Ishikawa (cell line): ENCODE results near the gene RIPOR3.

Source experiments
- CEBPB ChIP-seq: IDR thresholded peaks from 2 replicates; pipeline ENCODE4 v1.6.1; 2012
- CREB1 ChIP-seq: IDR thresholded peaks from 2 replicates; pipeline ENCODE4 v1.6.1; 2012; ENCODE audit warnings: low read depth
- EGR1 ChIP-seq: IDR thresholded peaks from 2 replicates; pipeline ENCODE4 v1.6.1; 2012
- EP300 ChIP-seq: IDR thresholded peaks from 2 replicates; pipeline ENCODE4 v1.6.1; 2012; ENCODE audit warnings: borderline replicate concordance
- FOXM1 ChIP-seq: IDR thresholded peaks from 2 replicates; pipeline ENCODE4 v1.6.1; 2012; ENCODE audit warnings: low read depth, borderline replicate concordance
- NFIC ChIP-seq: IDR thresholded peaks from 2 replicates; pipeline ENCODE4 v1.6.1; 2012
- RAD21 ChIP-seq: IDR thresholded peaks from 2 replicates; pipeline ENCODE4 v1.6.1; 2012; ENCODE audit warnings: low read depth
- TAF1 ChIP-seq: IDR thresholded peaks from 2 replicates; pipeline ENCODE4 v1.6.1; 2012; ENCODE audit warnings: low read depth, mild to moderate bottlenecking
- TCF12 ChIP-seq: IDR thresholded peaks from 2 replicates; pipeline ENCODE4 v1.6.1; 2012; ENCODE audit warnings: low read depth
- TEAD4 ChIP-seq: IDR thresholded peaks from 2 replicates; pipeline ENCODE4 v1.6.1; 2012
- YY1 ChIP-seq: IDR thresholded peaks from 2 replicates; pipeline ENCODE4 v1.6.1; 2012; ENCODE audit warnings: low read depth
- ZBTB7A ChIP-seq: IDR thresholded peaks from 2 replicates; pipeline ENCODE4 v1.6.1; 2012; ENCODE audit warnings: low read depth
- TF ChIP-seq, protein P1 (sequence below): IDR thresholded peaks from 2 replicates; pipeline ENCODE4 v1.6.1; 2012
- TF ChIP-seq, protein P2 (sequence below): IDR thresholded peaks from 2 replicates; pipeline ENCODE4 v1.6.1; 2012
- TF ChIP-seq, protein P3 (sequence below): IDR thresholded peaks from 2 replicates; pipeline ENCODE4 v1.6.1; 2012; ENCODE audit warnings: low read depth, mild to moderate bottlenecking

Gene RIPOR3

DNA sequence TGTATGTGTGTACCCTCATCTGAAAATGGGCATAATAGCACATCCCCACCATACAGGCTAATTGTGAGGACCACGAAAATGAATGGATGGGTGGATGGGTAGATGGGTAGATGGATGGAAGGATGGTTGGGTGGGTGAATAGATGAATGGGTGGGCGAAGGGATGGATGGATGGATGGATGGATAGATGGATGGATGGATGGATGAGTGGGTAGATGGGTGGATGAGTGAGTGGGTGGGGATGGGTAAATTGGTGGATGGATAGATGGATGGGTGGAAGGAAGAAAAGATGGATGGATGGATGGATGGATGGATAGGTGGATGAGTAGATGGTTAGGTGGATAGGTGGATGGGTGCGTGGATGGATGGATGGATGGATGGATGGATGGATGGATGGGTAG is 19.7 kb downstream of the RIPOR3 start:
- TF ChIP-seq RAD21 (no peak), NFIC (no peak), FOXM1 (no peak), ZBTB7A (no peak), TAF1 (no peak)
- TF ChIP-seq, protein P1, sequence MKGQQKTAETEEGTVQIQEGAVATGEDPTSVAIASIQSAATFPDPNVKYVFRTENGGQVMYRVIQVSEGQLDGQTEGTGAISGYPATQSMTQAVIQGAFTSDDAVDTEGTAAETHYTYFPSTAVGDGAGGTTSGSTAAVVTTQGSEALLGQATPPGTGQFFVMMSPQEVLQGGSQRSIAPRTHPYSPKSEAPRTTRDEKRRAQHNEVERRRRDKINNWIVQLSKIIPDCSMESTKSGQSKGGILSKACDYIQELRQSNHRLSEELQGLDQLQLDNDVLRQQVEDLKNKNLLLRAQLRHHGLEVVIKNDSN = no peak

DNA sequence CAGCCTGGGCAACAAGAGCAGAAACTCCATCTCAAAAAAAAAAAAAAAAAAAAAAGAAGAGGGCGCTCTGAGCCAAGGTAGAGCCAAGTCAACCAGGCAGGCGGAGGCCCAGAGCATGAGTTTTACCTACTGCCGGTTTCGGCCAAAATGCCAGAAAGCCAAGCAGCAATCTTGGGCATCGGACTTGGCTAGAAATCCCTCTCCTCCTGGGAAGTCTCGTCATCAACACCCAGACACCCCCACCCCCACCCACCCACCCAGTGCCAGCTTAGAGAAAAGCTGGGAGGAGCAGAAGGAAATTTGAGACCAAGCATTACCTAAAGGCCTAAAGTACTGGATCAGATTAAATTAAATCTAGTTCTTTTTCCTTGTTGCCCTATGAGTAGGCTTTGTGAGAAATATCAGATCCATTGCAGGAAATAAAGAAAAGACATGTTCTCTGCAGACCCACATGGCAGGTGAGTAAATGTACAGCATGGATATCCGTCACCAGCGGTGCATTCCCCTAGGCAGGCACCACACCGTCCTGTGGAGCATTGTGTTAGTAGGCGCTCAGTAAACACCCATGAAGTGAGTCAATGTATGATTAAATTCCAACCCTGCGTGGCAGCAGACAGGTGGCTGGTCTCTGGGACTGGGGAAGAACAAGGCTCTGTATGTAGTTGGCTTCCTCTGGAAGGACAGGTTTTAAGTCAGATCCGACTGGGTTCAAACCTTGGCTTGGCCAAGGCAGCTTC is 21.0 kb downstream of the RIPOR3 start:
- TF ChIP-seq, protein P2, sequence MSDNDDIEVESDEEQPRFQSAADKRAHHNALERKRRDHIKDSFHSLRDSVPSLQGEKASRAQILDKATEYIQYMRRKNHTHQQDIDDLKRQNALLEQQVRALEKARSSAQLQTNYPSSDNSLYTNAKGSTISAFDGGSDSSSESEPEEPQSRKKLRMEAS = peak; percentile 46; the same call in 1 of the 2 replicates
- no peak for TF ChIP-seq CEBPB
- peak; percentile 72 for TF ChIP-seq TEAD4
- TF ChIP-seq TCF12 = peak; percentile 46; the same call in 1 of the 2 replicates
- peak; percentile 29; the same call in 1 of the 2 replicates for TF ChIP-seq RAD21

DNA sequence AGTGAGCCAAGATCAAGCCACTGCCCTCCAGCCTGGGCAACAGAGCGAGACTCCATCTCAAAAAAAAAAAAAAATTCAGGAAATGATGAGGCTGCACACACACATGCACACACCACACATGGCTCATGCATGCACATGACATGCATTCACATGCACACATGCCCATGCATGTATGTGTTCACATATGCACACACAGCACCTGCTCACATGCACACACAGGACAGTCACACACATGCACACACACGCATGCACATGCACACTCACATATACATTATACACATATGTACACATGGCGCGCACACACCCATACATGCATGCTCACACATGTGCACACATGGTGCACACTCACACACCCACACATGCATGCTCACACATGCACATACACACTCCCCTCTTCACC is 22.5 kb downstream of the RIPOR3 start:
- TF ChIP-seq EGR1 = no peak
- TF ChIP-seq, protein P1 = no peak
- TF ChIP-seq FOXM1 = no peak
- no peak for TF ChIP-seq YY1
- TF ChIP-seq, protein P2 = no peak
- TF ChIP-seq TCF12 = no peak
- TF ChIP-seq TAF1 = no peak
- TF ChIP-seq, protein P3, sequence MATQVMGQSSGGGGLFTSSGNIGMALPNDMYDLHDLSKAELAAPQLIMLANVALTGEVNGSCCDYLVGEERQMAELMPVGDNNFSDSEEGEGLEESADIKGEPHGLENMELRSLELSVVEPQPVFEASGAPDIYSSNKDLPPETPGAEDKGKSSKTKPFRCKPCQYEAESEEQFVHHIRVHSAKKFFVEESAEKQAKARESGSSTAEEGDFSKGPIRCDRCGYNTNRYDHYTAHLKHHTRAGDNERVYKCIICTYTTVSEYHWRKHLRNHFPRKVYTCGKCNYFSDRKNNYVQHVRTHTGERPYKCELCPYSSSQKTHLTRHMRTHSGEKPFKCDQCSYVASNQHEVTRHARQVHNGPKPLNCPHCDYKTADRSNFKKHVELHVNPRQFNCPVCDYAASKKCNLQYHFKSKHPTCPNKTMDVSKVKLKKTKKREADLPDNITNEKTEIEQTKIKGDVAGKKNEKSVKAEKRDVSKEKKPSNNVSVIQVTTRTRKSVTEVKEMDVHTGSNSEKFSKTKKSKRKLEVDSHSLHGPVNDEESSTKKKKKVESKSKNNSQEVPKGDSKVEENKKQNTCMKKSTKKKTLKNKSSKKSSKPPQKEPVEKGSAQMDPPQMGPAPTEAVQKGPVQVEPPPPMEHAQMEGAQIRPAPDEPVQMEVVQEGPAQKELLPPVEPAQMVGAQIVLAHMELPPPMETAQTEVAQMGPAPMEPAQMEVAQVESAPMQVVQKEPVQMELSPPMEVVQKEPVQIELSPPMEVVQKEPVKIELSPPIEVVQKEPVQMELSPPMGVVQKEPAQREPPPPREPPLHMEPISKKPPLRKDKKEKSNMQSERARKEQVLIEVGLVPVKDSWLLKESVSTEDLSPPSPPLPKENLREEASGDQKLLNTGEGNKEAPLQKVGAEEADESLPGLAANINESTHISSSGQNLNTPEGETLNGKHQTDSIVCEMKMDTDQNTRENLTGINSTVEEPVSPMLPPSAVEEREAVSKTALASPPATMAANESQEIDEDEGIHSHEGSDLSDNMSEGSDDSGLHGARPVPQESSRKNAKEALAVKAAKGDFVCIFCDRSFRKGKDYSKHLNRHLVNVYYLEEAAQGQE = no peak
- no peak for TF ChIP-seq TEAD4
- no peak for TF ChIP-seq RAD21
- no peak for TF ChIP-seq ZBTB7A
- no peak for TF ChIP-seq NFIC
- TF ChIP-seq CEBPB = no peak
- TF ChIP-seq EP300 = no peak
- no peak for TF ChIP-seq CREB1

DNA sequence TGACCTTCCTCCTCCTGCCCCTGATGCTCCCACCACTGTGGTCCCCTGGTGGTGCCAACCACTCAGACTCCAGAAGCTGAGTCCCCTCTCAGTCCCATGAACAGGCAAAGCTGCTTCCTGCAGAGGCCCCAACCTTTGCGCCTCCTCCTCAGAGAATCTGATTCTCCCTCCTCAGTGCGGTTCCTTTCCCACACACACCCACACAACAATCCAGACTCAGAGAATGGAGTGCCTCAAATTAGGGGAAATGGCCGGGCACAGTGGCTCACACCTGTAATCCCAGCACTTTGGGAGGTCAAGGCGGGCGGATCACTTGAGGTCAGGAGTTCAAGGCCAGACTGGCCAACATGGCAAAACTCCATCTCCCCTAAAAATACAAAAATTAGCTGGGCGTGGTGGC is 23.0 kb downstream of the RIPOR3 start:
- TF ChIP-seq ZBTB7A (no peak), CREB1 (no peak), YY1 (no peak)
- TF ChIP-seq, protein P1 = no peak

DNA sequence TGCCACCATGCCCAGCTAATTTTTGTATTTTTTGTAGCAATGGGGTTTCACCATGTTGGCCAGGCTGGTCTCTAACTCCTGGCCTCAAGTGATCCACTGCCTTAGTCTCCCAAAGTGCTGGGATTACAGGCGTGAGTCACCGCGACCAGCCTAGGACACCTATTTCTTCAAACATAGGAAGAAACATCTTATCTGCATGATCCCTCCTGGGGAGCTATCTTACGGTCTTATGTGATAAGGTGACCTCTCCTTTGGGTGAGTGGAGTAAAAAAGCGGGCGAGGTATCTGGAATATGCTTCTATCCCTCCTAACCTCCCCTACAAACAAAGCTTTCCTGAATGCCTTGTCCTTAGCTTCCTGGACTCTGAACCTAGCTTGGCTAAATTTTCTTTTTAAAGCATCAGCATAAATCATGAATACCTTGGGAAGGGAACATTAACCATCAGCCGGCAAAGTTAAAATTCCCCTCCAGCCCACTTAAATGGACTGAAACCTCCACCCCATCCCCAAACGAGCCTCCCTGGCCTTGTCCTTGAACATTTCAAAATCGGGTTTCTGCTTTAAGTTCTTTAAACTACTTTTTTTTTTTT is 24.5 kb downstream of the RIPOR3 start:
- TF ChIP-seq RAD21 (no peak), NFIC (no peak), TEAD4 (no peak), EGR1 (no peak), ZBTB7A (no peak), YY1 (no peak), TAF1 (no peak), FOXM1 (no peak), EP300 (no peak), CREB1 (no peak), CEBPB (no peak), TCF12 (no peak)
- TF ChIP-seq, protein P1 = no peak
- TF ChIP-seq, protein P3 = no peak
- TF ChIP-seq, protein P2 = no peak
